Type B pancreatic cell (in vitro differentiated cells): ENCODE measurements around the gene IPP. TPM values are rescaled to one million over a fixed set of nuclear protein-coding genes. Genes with fewer than 3 reads are reported as not detected.
"Not testable (repeated sequence)": the region's sequence is repeated elsewhere in the genome, so short reads cannot be mapped to it uniquely, and the experiment has no call there.

Experiments used
- DNase-seq: peaks from one replicate; pipeline ENCODE4 v3.0.0; 2021; ENCODE audit warnings: mixed read lengths; ENCODE audit not compliant: unreplicated experiment; ENCODE audit errors: extremely low spot score
- H3K27ac Mint-ChIP-seq: 2 replicates; pipeline ENCODE4 v1.8.0; 2021; ENCODE audit warnings: mild to moderate bottlenecking, mixed read lengths
- H3K27me3 Mint-ChIP-seq: 2 replicates; pipeline ENCODE4 v1.8.0; 2021; ENCODE audit warnings: mixed read lengths
- H3K36me3 Mint-ChIP-seq: 2 replicates; pipeline ENCODE4 v1.8.0; 2021; ENCODE audit warnings: mixed read lengths
- H3K4me1 Mint-ChIP-seq: one replicate; pipeline ENCODE4 v1.8.0; 2021; ENCODE audit warnings: mixed read lengths; ENCODE audit not compliant: unreplicated experiment
- H3K4me3 Mint-ChIP-seq: 2 replicates; pipeline ENCODE4 v1.8.0; 2021; ENCODE audit warnings: mild to moderate bottlenecking, mixed read lengths
- H3K9me3 Mint-ChIP-seq: 2 replicates; pipeline ENCODE4 v1.8.0; 2021; ENCODE audit warnings: mixed read lengths
- CTCF ChIP-seq: fragments of 200-600 bp; sonication (generic); conservative IDR thresholded peaks from 2 replicates; pipeline ENCODE4 v1.5.0; 2021; ENCODE audit warnings: antibody characterized with exemption, mild to moderate bottlenecking
- total RNA-seq: library from RNA; stranded (reverse); gene quantifications from 2 replicates; pipeline ENCODE4 v1.2.1, GENCODE V29; 2021; ENCODE audit warnings: low replicate concordance

IPP gene
- total RNA-seq, 1 donor from 2014 or later: 21.0 TPM

DNA sequence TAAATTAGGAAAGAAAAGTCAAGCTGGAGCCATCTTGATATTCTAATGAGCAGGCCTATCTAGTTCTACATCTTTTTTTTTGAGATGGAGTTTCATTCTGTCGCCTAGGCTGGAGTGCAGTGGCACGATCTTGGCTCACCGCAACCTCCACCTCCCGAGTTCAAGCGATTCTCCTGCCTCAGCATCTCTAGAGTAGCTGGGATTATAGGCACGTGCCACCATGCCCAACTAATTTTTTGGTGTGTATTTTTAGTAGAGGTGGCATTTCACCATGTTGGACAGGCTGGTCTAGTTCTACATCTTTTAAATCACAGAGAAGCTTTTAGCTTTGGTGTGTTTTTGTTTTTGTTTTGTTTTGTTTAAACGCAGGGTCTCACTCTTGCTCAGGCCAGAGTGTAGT lies 55.6 kb downstream of the IPP start:
- Mint-ChIP-seq H3K27me3 (no peaks in the 10 kb centered on the region), H3K9me3 (no peaks in the 10 kb centered on the region), H3K27ac (no peak overlapping the region), H3K4me3 (no peak overlapping the region), H3K36me3 (peaks cover 13% of the 10 kb centered on the region), H3K4me1 (no peaks in the 10 kb centered on the region)
- no peak for DNase-seq
- TF ChIP-seq CTCF: no peak

GRCh38 chr1:45693811-45694210 lies 56.6 kb downstream of the IPP start:
- not testable (repeated sequence) for H3K4me3 Mint-ChIP-seq, H3K9me3 Mint-ChIP-seq, H3K27me3 Mint-ChIP-seq, H3K4me1 Mint-ChIP-seq, DNase-seq, H3K27ac Mint-ChIP-seq
- H3K36me3 Mint-ChIP-seq: peaks cover 13% of the 10 kb centered on the region

DNA sequence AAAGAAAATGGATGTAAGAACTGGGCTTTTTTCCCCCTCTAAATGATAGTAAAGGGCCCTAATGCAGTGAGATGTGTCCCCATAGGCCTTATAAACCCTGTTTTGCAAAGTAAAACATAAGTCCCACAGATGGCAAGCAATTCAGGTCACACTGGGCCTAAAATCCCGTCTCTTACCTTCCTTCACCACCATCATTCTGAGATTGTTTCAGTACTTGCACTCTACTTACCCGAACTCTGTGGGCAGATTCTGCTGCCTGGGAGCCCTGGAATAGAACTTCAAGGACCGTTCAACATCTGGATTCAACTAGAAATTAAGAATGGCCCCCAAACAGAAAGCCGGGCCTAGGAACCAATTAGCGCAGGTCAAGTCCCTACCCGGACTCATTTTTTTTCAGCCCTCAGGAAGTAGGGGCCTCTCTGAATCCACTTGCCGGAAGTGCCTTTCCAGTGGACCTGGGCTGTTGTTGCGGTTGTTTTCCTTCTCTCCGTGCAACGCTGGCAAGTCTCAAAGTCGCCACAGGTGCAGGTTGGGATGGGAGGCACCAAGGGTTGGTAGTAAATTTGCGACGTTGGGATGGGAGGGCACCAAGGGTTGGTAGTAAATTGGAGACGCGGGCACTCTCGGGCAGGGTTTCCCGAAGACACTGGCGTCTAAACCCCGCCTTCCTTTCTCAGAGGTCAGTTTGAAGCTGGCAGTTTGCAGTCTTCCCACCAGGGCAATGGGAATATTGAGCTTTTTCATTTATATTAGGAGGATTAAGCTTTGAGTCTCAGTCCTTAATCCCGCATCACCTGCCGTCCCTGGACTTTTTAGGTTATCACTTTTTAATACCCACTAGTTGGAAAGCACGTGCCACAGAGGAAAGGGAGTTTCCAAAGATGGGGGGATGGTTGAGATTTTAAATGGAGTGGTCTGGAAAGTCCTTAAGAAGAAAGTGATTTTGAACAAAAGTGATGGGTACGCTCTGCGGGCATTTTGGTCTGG lies 62.4 kb downstream of the IPP start, which contains the start of gene TMEM69:
Gene TMEM69, plus strand, starts transcription at position 428 of the 987 bp plus-strand sequence. CDS start 2,888 bp downstream, outside the sequence.
- TF ChIP-seq CTCF: peak; percentile 72
- Mint-ChIP-seq H3K36me3 (peaks cover 6% of the 10 kb centered on the region), H3K9me3 (no peaks in the 10 kb centered on the region), H3K27ac (peak within 1 kb of the TSS; percentile 100), H3K4me3 (peak within 1 kb of the TSS; percentile 100), H3K27me3 (no peaks in the 10 kb centered on the region), H3K4me1 (peaks cover 17% of the 10 kb centered on the region)
- DNase-seq: peak; percentile 78

GRCh38 chr1:45687014-45687753 lies 63.3 kb downstream of the IPP start:
- peak overlapping the region; percentile 100 for H3K4me3 Mint-ChIP-seq
- TF ChIP-seq CTCF: no peak
- peak; percentile 95 for DNase-seq
- no peaks in the 10 kb centered on the region for H3K27me3 Mint-ChIP-seq
- peaks cover 17% of the 10 kb centered on the region for H3K4me1 Mint-ChIP-seq
- peak overlapping the region; percentile 100 for H3K27ac Mint-ChIP-seq
- peaks cover 5% of the 10 kb centered on the region for H3K36me3 Mint-ChIP-seq
- no peaks in the 10 kb centered on the region for H3K9me3 Mint-ChIP-seq

DNA sequence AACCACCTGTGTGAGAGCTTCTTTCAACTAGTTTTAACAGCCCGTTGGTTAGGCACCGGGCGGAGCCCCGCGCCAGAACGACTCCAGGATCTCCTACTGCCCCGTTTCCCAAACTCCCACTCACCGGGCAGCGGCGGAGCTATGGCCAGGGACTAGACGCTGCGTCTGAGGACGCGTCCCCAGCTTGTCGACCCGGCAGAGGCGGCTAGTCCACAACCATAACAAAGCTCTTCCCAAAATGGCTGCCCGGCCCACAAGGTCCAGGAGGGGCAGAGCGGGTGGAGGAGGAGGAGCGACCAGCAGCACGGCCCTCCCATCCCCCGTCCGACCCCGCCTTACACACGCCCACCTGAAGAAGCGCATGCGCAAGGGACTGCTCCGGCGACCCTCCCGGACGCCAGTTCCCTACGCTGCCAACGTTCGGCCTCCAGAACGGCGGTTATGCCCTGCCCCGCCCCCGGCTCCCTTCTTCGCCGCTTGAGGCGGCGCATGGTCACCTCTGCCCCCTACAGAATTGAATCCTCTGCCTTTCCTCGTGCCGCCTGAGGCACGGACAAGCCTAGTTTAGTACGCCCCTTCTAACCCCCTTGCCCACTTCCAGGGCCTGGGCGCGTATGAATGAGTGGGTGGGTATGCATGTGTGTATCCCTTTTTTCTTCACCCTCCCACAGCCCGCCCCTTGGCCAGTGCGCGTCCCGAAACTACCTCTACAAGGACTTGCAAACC lies 64.0 kb downstream of the IPP start, which contains the start of gene GPBP1L1:
Gene GPBP1L1, minus strand, starts transcription at position 246 of the 726 bp plus-strand sequence. CDS start 27,446 bp downstream, outside the sequence.
- peak; percentile 97 for DNase-seq

More for the DNA sequence above, 64.0 kb downstream of the IPP start, which contains the start of gene GPBP1L1:
- H3K4me3 Mint-ChIP-seq: peak within 1 kb of the TSS; percentile 100
- peaks cover 5% of the 10 kb centered on the region for H3K36me3 Mint-ChIP-seq
- H3K9me3 Mint-ChIP-seq: no peaks in the 10 kb centered on the region
- H3K4me1 Mint-ChIP-seq: peaks cover 17% of the 10 kb centered on the region
- TF ChIP-seq CTCF: no peak
- peak within 1 kb of the TSS; percentile 100 for H3K27ac Mint-ChIP-seq
- no peaks in the 10 kb centered on the region for H3K27me3 Mint-ChIP-seq
